ENCODE results near the gene MLNR. TPM values are rescaled to one million over a fixed set of nuclear protein-coding genes. Genes with fewer than 3 reads are reported as not detected.

The MLNR gene
- total RNA-seq, 2 donors from 2014 or later = not detected

GRCh38 chr13:49216334-49216733, 3.8 kb upstream of the MLNR start:
- Mint-ChIP-seq H3K27ac (no peak overlapping the region), H3K36me3 (ENCODE audit: low read depth) (peaks cover 10% of the 10 kb centered on the region), H3K4me1 (peaks cover 13% of the 10 kb centered on the region), H3K27me3 (peaks cover 40% of the 10 kb centered on the region), H3K4me3 (no peak overlapping the region)
- H3K9me3 ChIP-seq (ENCODE audit: control insufficient read depth, low read length, poor library complexity, severe bottlenecking) = no peaks in the 10 kb centered on the region
- no peak for ATAC-seq
- no peak for DNase-seq

DNA sequence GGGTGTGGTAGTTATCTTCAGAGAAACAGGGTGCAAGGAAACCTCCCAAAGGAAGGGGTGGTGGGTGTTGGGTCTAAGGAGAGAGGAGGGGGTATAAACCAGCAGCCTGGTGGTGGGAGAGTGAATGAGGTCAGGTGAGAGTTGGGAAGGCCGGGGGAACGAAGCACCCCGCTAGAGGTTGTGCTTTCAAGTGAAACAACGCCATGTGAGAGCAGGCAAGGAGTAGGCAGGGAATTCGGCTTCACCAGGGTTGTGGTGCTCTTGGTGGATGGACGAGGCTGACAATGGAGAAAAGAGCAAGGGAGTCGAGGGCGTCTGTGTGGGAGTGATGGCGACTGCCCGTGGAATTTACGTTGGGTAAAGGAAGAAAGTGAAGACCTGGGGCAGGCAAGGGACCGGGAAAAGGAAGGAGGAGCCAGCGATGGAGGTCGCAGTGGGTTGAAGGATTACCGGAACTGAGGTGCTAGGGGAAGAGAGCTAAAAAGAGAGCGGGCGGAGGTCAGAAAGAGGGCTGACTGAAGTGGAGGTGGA, 2.1 kb upstream of the MLNR start:
- Mint-ChIP-seq H3K27me3 (peaks cover 57% of the 10 kb centered on the region), H3K4me3 (no peak overlapping the region), H3K27ac (no peak overlapping the region), H3K36me3 (ENCODE audit: low read depth) (peaks cover 10% of the 10 kb centered on the region), H3K4me1 (peaks cover 13% of the 10 kb centered on the region)
- H3K9me3 ChIP-seq (ENCODE audit: control insufficient read depth, low read length, poor library complexity, severe bottlenecking) = no peaks in the 10 kb centered on the region
- ATAC-seq = no peak
- DNase-seq = no peak

- H3K36me3 Mint-ChIP-seq (ENCODE audit: low read depth) = peaks cover 10% of the 10 kb centered on the region
- H3K4me3 Mint-ChIP-seq = no peak overlapping the region
- H3K27ac Mint-ChIP-seq = no peak overlapping the region
- ATAC-seq (no peak), DNase-seq (no peak)
- H3K4me1 Mint-ChIP-seq = peaks cover 13% of the 10 kb centered on the region
- H3K9me3 ChIP-seq (ENCODE audit: control insufficient read depth, low read length, poor library complexity, severe bottlenecking) = no peaks in the 10 kb centered on the region
- H3K27me3 Mint-ChIP-seq = peaks cover 58% of the 10 kb centered on the region
Measured at GRCh38 chr13:49218493-49219051, 1.6 kb upstream of the MLNR start.

DNA sequence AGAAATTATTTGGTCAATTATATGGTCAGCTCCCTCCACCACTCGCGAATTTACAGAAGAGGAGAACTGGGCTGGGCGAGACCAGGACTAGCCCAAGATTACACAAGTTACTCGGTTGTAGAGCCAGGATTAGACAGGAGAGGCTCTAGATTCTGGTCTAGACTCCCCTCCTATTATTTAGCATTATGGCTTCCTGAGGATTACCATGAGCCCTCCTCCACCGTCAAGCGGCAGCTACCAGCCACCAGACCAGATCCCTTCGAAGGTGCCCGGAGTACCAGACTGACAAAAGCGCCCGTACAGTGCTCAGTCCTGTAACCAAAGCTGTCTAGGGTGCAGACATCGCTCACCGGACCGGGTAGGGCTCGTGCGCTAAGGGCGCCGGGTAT, 497 bp upstream of the MLNR start:
- no peak for DNase-seq
- peaks cover 59% of the 10 kb centered on the region for H3K27me3 Mint-ChIP-seq
- H3K9me3 ChIP-seq (ENCODE audit: control insufficient read depth, low read length, poor library complexity, severe bottlenecking) = no peaks in the 10 kb centered on the region
- H3K27ac Mint-ChIP-seq = peak overlapping the region; percentile 61
- peaks cover 10% of the 10 kb centered on the region for H3K36me3 Mint-ChIP-seq (ENCODE audit: low read depth)
- H3K4me1 Mint-ChIP-seq = peaks cover 12% of the 10 kb centered on the region
- ATAC-seq = no peak
- H3K4me3 Mint-ChIP-seq = peak overlapping the region; percentile 62

DNA sequence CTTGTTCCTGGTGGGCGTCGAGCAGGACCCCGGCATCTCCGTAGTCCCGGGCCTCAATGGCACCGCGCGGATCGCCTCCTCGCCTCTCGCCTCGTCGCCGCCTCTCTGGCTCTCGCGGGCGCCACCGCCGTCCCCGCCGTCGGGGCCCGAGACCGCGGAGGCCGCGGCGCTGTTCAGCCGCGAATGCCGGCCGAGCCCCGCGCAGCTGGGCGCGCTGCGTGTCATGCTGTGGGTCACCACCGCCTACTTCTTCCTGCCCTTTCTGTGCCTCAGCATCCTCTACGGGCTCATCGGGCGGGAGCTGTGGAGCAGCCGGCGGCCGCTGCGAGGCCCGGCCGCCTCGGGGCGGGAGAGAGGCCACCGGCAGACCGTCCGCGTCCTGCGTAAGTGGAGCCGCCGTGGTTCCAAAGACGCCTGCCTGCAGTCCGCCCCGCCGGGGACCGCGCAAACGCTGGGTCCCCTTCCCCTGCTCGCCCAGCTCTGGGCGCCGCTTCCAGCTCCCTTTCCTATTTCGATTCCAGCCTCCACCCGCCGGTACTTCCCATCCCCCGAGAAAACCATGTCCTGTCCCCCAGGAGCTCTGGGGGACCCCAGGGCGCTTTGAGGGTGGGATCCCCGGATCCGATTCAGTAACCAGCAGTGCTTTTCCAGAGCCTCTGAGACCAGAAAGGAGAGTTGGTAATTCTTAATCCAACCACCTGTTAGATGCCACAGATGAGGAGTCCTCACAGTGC, 885 bp downstream of the MLNR start:
- DNase-seq (no peak), ATAC-seq (peak; percentile 14)
- no peak overlapping the region for H3K27ac Mint-ChIP-seq
- H3K27me3 Mint-ChIP-seq = peaks cover 66% of the 10 kb centered on the region
- peaks cover 6% of the 10 kb centered on the region for H3K4me1 Mint-ChIP-seq
- H3K4me3 Mint-ChIP-seq = peak overlapping the region; percentile 82
- peaks cover 10% of the 10 kb centered on the region for H3K36me3 Mint-ChIP-seq (ENCODE audit: low read depth)
- H3K9me3 ChIP-seq (ENCODE audit: control insufficient read depth, low read length, poor library complexity, severe bottlenecking) = no peaks in the 10 kb centered on the region

GRCh38 chr13:49221590-49221965, 1.4 kb downstream of the MLNR start:
- Mint-ChIP-seq H3K4me1 (peaks cover 6% of the 10 kb centered on the region), H3K27me3 (peaks cover 61% of the 10 kb centered on the region), H3K36me3 (ENCODE audit: low read depth) (peaks cover 10% of the 10 kb centered on the region), H3K4me3 (peak overlapping the region; percentile 82), H3K27ac (no peak overlapping the region)
- no peaks in the 10 kb centered on the region for H3K9me3 ChIP-seq (ENCODE audit: control insufficient read depth, low read length, poor library complexity, severe bottlenecking)
- DNase-seq (no peak), ATAC-seq (no peak)

DNA sequence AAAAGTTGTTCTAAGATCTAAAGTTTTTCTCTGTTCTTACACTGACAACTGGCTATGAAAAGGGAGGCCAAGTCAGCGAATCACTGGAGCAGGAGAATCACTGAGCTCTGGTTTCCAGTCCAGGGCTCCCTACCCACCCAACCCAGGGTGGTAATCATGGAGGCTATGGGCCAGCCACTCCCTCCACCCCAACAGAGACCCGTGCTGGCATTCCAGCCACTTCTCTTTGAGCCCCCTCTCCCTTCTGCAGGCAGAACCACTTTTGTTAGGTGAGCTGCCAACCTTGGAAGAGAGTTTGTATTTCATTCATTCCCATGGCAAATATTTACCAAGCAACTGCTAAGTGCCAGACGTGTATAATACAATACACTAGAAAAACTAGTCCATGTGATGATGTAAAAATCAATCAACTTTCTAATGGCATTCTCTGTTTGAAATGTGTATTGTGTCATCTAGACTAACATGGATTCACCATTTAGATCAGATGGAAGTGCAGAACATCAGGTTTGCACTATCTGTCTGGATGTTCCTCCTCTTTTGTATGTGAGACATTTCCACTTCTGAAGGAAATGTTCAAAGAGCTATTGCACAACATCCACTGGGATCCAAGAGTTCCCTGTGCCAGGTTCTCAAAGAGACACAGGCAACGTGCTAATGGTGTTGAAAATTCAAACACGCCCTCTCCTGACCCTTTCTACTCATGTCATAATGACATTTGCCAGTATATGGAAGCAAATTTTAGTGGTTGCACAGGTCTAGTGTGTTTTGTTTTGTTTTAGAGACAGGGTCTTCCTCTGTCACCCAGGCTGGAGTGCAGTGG, 5.3 kb downstream of the MLNR start:
- ATAC-seq = no peak
- Mint-ChIP-seq H3K27me3 (peaks cover 35% of the 10 kb centered on the region), H3K4me3 (no peak overlapping the region)

GRCh38 chr13:49226613-49227012, 6.5 kb downstream of the MLNR start:
- no peaks in the 10 kb centered on the region for H3K4me1 Mint-ChIP-seq
- peaks cover 29% of the 10 kb centered on the region for H3K27me3 Mint-ChIP-seq
- H3K27ac Mint-ChIP-seq = no peak overlapping the region
- ATAC-seq (no peak), DNase-seq (no peak)
- H3K36me3 Mint-ChIP-seq (ENCODE audit: low read depth) = no peaks in the 10 kb centered on the region
- H3K9me3 ChIP-seq (ENCODE audit: control insufficient read depth, low read length, poor library complexity, severe bottlenecking) = no peaks in the 10 kb centered on the region
- H3K4me3 Mint-ChIP-seq = no peak overlapping the region

More for the DNA sequence above, 5.3 kb downstream of the MLNR start:
- H3K9me3 ChIP-seq (ENCODE audit: control insufficient read depth, low read length, poor library complexity, severe bottlenecking) = no peaks in the 10 kb centered on the region
- Mint-ChIP-seq H3K27ac (no peak overlapping the region), H3K36me3 (ENCODE audit: low read depth) (peaks cover 2% of the 10 kb centered on the region), H3K4me1 (no peaks in the 10 kb centered on the region)
- no peak for DNase-seq

GRCh38 chr13:49234741-49235140, 14.6 kb downstream of the MLNR start:
- no peaks in the 10 kb centered on the region for H3K9me3 ChIP-seq (ENCODE audit: control insufficient read depth, low read length, poor library complexity, severe bottlenecking)
- H3K27me3 Mint-ChIP-seq = peaks cover 18% of the 10 kb centered on the region
- no peak overlapping the region for H3K27ac Mint-ChIP-seq
- no peak for ATAC-seq
- no peak for DNase-seq
- no peak overlapping the region for H3K4me3 Mint-ChIP-seq
- H3K4me1 Mint-ChIP-seq = peaks cover 2% of the 10 kb centered on the region
- H3K36me3 Mint-ChIP-seq (ENCODE audit: low read depth) = no peaks in the 10 kb centered on the region

GRCh38 chr13:49235856-49236431, 15.8 kb downstream of the MLNR start:
- peaks cover 2% of the 10 kb centered on the region for H3K4me1 Mint-ChIP-seq
- H3K27me3 Mint-ChIP-seq = peaks cover 18% of the 10 kb centered on the region
- H3K9me3 ChIP-seq (ENCODE audit: control insufficient read depth, low read length, poor library complexity, severe bottlenecking) = no peaks in the 10 kb centered on the region
- no peaks in the 10 kb centered on the region for H3K36me3 Mint-ChIP-seq (ENCODE audit: low read depth)
- no peak overlapping the region for H3K4me3 Mint-ChIP-seq
- no peak for DNase-seq
- no peak overlapping the region for H3K27ac Mint-ChIP-seq
- ATAC-seq = no peak

- peak overlapping the region; percentile 67 for H3K27ac Mint-ChIP-seq
- ATAC-seq (no peak), DNase-seq (no peak)
- H3K27me3 Mint-ChIP-seq = peaks cover 22% of the 10 kb centered on the region
- no peaks in the 10 kb centered on the region for H3K9me3 ChIP-seq (ENCODE audit: control insufficient read depth, low read length, poor library complexity, severe bottlenecking)
- H3K4me1 Mint-ChIP-seq = peaks cover 2% of the 10 kb centered on the region
- H3K36me3 Mint-ChIP-seq (ENCODE audit: low read depth) = no peaks in the 10 kb centered on the region
- no peak overlapping the region for H3K4me3 Mint-ChIP-seq
Measured at GRCh38 chr13:49238621-49239020, 18.5 kb downstream of the MLNR start.

DNA sequence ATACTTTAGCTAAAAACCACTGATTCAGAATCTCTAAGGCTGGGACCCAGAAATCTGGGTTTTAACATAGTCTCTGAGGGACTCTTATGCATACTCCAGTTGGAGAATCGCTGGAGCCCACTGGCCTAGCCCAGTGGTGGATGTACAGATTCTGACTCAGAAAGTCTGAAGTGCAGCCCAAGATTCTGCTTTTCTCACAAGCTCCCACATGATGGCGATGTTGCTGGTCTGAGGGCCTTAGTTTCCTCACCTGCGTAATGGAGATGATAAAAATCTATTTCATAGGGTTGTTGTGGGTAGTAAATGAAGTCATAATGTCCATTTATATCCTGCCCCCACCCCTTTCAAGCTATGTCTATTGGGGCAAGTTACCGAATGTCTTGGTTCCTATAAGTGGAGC, 19.9 kb downstream of the MLNR start:
- peaks cover 2% of the 10 kb centered on the region for H3K4me1 Mint-ChIP-seq
- no peak overlapping the region for H3K27ac Mint-ChIP-seq
- no peaks in the 10 kb centered on the region for H3K9me3 ChIP-seq (ENCODE audit: control insufficient read depth, low read length, poor library complexity, severe bottlenecking)
- peaks cover 19% of the 10 kb centered on the region for H3K27me3 Mint-ChIP-seq
- no peak overlapping the region for H3K4me3 Mint-ChIP-seq
- DNase-seq (peak in 1 of 3 donors; percentile 18), ATAC-seq (peak; percentile 84)
- peaks cover 2% of the 10 kb centered on the region for H3K36me3 Mint-ChIP-seq (ENCODE audit: low read depth)

DNA sequence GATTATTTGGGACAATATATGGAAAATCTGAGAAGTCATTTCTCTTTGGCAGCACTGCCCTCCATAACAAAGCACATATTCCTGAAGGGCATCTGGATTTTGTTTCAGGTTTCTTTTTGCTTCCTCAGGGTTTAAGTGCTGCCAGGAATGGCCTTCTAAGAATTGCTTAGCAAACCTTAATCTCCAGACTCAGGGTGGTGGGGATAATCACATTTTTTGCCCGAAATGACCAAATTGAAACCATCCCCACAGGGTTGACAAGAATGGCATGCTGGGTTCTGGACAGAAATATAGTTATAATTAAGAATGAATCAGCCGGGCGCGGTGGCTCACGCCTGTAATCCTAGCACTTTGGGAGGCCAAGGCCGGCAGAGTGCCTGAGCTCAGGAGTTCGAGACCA, 21.2 kb downstream of the MLNR start:
- H3K9me3 ChIP-seq (ENCODE audit: control insufficient read depth, low read length, poor library complexity, severe bottlenecking) = no peaks in the 10 kb centered on the region
- H3K27me3 Mint-ChIP-seq = peaks cover 19% of the 10 kb centered on the region
- DNase-seq (no peak), ATAC-seq (no peak)
- H3K36me3 Mint-ChIP-seq (ENCODE audit: low read depth) = peaks cover 2% of the 10 kb centered on the region
- no peak overlapping the region for H3K4me3 Mint-ChIP-seq
- H3K4me1 Mint-ChIP-seq = peaks cover 2% of the 10 kb centered on the region
- H3K27ac Mint-ChIP-seq = no peak overlapping the region

Data from T-helper 17 cell (primary cell).